Measurements from ENCODE around the gene KCNJ1.

DNA sequence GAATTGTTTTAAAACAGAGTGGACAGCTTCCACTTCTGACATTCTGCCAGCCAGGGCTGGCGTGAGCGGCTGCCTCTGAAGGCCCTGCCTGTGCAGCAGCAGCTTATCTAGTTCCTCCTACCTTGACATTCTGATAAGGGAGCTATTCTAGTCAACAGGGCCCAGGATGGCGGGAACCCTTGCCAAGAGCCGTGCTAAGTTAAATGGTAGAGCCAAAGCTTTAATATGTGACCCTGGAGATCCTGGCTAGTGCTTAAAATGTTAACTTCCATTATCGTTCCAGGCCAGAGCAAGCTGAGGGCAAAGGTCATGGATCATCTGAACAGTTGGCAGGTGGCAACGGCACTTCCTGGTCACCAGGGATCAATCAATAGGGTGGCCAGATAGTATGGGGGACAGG, 27.6 kb upstream of the KCNJ1 start:
- TF ChIP-seq, protein P1, sequence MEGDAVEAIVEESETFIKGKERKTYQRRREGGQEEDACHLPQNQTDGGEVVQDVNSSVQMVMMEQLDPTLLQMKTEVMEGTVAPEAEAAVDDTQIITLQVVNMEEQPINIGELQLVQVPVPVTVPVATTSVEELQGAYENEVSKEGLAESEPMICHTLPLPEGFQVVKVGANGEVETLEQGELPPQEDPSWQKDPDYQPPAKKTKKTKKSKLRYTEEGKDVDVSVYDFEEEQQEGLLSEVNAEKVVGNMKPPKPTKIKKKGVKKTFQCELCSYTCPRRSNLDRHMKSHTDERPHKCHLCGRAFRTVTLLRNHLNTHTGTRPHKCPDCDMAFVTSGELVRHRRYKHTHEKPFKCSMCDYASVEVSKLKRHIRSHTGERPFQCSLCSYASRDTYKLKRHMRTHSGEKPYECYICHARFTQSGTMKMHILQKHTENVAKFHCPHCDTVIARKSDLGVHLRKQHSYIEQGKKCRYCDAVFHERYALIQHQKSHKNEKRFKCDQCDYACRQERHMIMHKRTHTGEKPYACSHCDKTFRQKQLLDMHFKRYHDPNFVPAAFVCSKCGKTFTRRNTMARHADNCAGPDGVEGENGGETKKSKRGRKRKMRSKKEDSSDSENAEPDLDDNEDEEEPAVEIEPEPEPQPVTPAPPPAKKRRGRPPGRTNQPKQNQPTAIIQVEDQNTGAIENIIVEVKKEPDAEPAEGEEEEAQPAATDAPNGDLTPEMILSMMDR (IDR thresholded peaks at IDR 0.05) = no peak
- TF ChIP-seq POLR2A (IDR thresholded peaks at IDR 0.05) = no peak
